Choroid plexus epithelial cell (primary cell): ENCODE measurements around the gene NYAP2.
A peak's percentile ranks its signal among the peaks of the same experiment; 100 is the strongest.

Source experiments
- DNase-seq: peaks from one replicate; pipeline ENCODE4 v3.0.0-alpha.2; 2010; ENCODE audit warnings: low read depth
- H3K4me3 ChIP-seq: 2 replicates; pipeline ENCODE4 v1.5.1; 2011; ENCODE audit warnings: low read depth, mild to moderate bottlenecking, control low read depth, low read length, moderate library complexity
- TF ChIP-seq, protein P1 (sequence below): conservative IDR thresholded peaks from 2 replicates; pipeline ENCODE4 v1.5.1; 2011; ENCODE audit warnings: low read depth, mild to moderate bottlenecking, control low read depth, inconsistent platforms, low read length, moderate library complexity

NYAP2 gene

DNA sequence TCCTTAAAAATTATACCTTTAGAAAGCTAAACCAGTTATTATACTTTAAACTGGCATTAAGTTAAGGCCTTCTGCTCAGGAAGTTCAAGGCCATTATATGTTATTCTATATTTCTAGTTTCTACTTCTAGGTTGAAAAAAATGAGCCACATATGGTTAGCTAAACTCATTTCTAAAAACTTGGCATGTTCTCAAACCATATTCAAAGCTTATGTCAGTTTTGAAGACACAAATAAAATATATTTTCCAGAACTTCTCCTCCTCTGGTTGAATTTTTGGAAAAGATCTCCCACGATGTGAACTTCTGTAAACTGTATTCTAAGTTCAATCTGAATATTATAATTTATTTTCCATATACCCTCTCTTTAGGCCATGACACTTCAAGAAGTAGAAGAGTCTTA lies 103.5 kb downstream of the NYAP2 start:
- TF ChIP-seq, protein P1, sequence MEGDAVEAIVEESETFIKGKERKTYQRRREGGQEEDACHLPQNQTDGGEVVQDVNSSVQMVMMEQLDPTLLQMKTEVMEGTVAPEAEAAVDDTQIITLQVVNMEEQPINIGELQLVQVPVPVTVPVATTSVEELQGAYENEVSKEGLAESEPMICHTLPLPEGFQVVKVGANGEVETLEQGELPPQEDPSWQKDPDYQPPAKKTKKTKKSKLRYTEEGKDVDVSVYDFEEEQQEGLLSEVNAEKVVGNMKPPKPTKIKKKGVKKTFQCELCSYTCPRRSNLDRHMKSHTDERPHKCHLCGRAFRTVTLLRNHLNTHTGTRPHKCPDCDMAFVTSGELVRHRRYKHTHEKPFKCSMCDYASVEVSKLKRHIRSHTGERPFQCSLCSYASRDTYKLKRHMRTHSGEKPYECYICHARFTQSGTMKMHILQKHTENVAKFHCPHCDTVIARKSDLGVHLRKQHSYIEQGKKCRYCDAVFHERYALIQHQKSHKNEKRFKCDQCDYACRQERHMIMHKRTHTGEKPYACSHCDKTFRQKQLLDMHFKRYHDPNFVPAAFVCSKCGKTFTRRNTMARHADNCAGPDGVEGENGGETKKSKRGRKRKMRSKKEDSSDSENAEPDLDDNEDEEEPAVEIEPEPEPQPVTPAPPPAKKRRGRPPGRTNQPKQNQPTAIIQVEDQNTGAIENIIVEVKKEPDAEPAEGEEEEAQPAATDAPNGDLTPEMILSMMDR: no peak
- no peak for DNase-seq
- H3K4me3 ChIP-seq: no peak overlapping the region

DNA sequence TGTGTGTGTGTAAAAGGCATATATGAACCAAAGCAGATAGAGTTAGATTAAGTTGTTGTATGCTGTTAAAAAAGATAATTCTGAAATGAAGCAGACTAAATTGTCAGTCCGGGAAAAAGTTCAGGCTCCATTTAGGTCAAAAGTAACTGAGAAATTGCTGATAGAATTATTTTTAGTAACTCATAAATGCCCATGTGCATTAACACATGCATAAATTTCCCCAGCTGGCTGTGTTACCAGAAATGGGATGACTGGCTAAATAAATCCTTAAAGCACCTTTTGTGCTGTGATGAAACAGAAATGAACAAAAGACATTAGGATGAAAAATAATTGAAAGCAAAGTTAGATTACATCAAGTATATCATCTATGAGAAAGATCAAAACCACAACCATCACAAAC lies 111.3 kb downstream of the NYAP2 start:
- TF ChIP-seq, protein P1: no peak
- H3K4me3 ChIP-seq: no peak overlapping the region
- DNase-seq: no peak

DNA sequence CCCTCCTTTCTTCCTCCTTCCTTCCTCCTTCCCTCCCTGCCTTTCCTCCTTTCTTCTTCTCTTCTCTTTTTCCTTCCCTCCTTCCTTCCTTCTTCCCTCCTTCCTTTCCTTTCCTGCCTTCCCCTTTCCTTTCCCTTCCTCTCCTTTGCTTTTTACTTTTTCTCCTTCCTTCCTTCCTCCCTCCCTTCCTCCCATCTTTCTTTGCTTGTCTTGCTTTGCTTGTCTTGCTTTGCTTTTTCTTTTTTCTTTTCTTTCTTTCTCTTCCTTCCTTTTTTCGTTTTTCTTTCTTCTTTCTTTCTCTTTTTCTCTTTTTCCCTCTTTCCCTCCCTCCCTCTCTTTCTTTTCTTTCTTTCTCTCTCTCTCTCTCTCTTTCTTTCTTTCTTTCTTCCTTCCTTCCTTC lies 113.0 kb downstream of the NYAP2 start:
- no peak for DNase-seq
- TF ChIP-seq, protein P1: no peak
- H3K4me3 ChIP-seq: no peak overlapping the region

DNA sequence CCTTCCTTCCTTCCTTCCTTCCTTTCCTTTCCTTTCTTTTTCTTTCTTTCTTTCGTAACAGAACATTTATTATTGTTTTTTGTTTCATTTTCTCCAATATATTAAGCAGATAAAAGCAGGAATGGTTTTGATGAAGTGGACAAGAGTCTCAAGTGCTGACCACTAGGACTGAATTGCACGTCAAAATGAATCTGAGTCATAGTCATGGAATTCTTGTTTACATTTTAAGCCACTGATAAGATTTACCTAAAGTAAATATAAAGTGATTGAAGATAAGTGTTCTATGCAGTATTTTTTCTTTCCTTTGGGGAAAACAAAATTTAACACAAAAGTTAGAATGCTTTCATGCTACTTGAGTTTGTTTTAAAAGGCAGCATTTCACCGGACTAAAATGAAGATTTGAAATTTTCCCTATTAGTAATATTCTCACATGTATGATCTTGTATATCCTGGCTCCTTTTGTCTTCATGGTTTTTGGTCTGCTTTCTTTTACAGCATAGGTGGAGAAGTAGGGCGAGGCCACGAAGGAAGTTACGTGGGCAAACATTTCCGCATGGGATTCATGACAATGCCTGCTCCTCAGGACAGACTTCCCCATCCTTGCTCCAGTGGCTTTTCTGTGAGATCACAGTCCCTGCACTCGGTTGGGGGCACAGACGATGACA lies 113.5 kb downstream of the NYAP2 start:
- DNase-seq: peak; percentile 84
- H3K4me3 ChIP-seq: peak overlapping the region; percentile 20
- TF ChIP-seq, protein P1: peak; percentile 7

DNA sequence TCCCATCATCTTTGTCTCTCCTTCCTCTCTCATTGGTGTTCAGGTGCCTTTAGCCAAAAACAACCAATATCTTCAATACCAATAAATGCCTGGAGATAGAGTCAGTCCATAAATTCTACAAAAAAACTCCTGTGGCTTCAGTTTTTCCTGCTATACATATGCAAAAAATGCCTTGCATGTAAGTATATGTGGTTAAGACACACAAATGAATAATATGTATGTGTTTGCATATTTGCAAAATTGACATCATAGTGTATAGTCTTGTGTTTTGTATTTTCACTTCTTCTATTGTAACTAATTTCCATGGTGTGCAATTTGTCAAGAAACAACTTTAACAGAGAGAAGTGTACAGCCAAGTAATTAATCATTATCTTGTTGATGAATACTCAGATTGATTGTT lies 115.5 kb downstream of the NYAP2 start:
- TF ChIP-seq, protein P1: no peak
- no peak for DNase-seq
- H3K4me3 ChIP-seq: no peak overlapping the region

DNA sequence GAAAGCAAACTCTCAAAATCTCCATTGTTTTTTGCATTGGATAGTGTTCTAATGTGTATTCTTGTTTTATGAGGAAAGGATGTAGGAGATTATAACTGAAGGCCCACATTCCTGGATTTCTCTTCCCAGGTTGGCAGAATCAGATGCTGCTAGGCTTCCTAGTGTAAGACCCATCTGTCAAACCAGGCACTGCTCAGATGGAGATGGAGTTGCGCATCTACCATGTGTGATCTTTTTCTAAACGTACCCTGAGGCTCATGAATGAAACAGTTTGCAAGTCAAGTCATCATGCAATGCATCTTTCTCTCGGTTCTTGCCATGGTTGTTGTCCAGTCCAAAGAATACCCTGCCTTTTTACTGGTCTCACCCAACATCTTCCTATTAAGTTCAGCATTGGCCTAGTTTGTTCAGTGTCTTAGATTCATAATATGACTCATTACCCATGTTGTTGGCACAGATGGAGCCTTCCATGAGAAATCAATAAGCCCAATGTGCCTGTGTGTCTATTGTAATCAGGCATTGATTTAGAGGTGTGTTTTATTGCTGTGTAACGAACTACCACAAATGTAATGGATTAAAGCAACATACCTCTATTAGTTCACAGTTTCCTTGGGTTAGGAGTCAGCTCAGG lies 127.4 kb downstream of the NYAP2 start:
- TF ChIP-seq, protein P1: no peak
- no peak overlapping the region for H3K4me3 ChIP-seq
- DNase-seq: no peak

DNA sequence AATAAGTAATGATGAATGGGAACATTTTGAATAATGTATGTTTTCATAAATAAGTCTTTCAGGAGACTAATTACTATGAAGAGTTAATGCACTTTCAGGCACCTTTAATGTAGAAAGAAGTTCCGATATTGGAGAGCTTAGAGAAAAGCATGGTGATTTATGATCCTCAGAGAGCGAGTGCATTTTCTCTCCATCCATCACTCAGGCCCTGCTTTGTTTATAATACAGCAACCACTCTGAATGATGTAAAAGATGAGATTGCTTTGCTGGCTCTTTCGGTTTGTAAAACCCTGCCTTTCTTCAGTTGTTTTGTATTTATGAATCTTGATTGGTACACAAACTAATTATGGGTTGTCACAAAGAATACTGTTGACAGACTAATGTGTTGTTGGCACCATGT lies 132.0 kb downstream of the NYAP2 start:
- TF ChIP-seq, protein P1: no peak

More for the DNA sequence above, 132.0 kb downstream of the NYAP2 start:
- H3K4me3 ChIP-seq: no peak overlapping the region
- no peak for DNase-seq
